Measurements from ENCODE around the gene PIM3. TPM values are rescaled to one million over a fixed set of nuclear protein-coding genes. Genes with fewer than 3 reads are reported as not detected.

PIM3 gene
- total RNA-seq, 1 donor from 2014 or later, result 97.2 TPM

DNA sequence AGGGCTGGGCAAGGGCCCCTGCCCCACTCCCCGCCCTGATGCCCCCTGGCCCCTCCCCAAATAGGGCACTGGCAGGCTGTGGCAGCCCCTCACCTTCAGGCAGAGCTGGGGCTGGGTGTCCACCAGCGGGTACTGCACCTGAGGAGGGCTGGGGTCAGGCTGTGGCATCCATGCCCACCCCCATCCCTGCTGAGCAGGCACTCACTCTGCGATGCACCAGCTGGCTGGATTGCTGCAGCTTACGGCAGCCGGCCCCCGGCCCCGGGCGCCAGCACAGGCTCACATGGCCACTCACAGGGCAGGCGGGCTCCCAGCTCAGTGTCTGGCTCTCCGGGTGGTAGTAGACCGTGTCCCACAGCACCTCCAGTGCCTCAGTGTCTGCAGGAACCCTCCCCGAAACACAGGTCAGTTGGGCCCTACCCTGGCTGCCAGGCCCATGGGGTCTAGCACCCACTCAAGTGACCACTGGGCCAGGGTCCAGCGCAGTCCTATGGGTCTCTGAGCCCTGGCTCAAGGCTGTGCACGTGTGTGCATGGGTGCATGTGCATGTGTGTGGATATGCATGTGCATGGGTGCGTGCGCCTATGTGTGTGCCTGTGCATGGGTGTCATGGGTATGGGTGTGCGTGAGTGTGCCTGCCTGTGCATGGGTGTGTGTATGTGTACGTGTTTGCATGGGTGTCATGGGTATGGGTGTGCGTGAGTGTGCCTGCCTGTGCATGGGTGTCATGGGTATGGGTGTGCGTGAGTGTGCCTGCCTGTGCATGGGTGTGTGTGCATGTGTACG lies 37.6 kb downstream of the PIM3 start:
- peak; percentile 64 to 79 for DNase-seq (ENCODE audit: extremely low spot score in 2 of 2)
- no peak for TF ChIP-seq POLR2AphosphoS5 (IDR thresholded peaks at IDR 0.05; ENCODE audit: insufficient read depth in 1 of 2, low read depth in 1 of 2)
- TF ChIP-seq CTCF (IDR thresholded peaks at IDR 0.05), result no peak
- intact Hi-C loops (cut with DNase I), result no loop called here

DNA sequence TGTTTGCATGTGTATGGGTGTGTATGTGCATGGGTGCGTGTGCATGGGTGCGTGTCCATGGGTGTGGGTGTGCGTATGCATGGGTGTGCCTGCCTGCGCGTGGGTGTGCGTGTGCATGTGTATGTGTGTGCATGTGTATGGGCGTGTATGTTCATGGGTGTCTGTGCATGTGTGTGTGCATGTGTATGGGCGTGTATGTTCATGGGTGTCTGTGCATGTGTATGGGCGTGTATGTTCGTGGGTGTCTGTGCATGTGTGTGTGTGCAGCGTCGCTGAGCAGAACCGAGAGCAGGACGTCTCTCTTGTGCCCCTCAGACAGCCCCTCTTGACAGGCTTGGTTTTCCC lies 38.1 kb downstream of the PIM3 start:
- Histone ChIP-seq H3K27ac (no peak overlapping the region), H3K36me3 (no peaks in the 10 kb centered on the region), H3K9me3 (no peaks in the 10 kb centered on the region), H3K4me3 (no peak overlapping the region), H3K27me3 (no peaks in the 10 kb centered on the region), H3K4me1 (peaks cover 3% of the 10 kb centered on the region)
- DNase-seq (ENCODE audit: extremely low spot score in 2 of 2), result no peak
- intact Hi-C loops (cut with DNase I), result no loop called here
- TF ChIP-seq CTCF (IDR thresholded peaks at IDR 0.05) (no peak), POLR2A (IDR thresholded peaks at IDR 0.05) (no peak), POLR2AphosphoS5 (IDR thresholded peaks at IDR 0.05; ENCODE audit: insufficient read depth in 1 of 2, low read depth in 1 of 2) (no peak)

More for the DNA sequence above, 37.6 kb downstream of the PIM3 start:
- H3K27me3 ChIP-seq, result no peaks in the 10 kb centered on the region
- H3K36me3 ChIP-seq, result no peaks in the 10 kb centered on the region
- H3K27ac ChIP-seq, result no peak overlapping the region
- no peak overlapping the region for H3K4me3 ChIP-seq
- H3K4me1 ChIP-seq, result peaks cover 3% of the 10 kb centered on the region
- H3K9me3 ChIP-seq, result no peaks in the 10 kb centered on the region

DNA sequence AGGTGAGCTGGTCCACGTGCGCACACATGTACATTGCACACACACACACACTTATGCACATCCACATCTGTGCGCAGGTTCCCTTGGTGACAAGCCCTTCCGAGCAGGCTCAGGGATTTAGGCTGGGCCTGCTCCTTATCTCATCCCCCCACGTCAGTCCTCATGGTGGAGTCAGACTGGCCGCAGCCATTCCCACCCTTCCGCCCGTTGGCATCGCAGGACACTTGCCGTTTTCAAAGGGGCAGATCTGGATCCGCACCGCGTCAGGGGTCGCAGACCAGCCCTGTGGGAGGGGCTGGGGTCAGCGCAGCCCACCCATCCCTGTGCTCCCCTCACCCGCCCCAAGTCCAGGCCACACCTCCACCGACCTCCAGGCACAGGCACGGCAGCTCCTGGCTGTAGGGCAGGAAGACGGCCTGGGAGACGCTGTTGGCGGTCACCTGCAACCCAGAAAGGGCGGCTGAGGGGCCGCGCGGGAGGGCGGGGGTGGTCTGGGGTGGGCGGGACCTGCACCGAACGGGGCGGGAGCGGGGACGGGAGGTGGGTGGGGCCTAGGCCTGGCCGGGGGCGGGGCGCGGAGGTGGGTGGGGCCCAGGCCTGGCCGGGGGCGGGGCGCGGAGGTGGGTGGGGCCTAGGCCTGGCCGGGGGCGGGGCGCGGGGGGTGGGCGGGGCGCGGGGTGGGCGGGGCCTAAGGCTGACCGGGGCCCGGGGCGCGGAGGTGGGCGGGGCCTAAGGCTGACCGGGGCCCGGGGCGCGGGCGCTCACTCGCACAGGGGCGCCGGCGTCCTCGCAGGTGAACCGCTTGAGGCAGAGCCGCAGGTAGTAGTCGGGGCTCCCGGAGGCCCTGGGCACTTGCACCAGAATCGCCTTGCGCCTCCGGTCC lies 38.7 kb downstream of the PIM3 start:
- Histone ChIP-seq H3K9me3 (no peaks in the 10 kb centered on the region), H3K4me3 (peak overlapping the region in 1 of 2 donors; percentile 19), H3K27me3 (no peaks in the 10 kb centered on the region), H3K27ac (no peak overlapping the region), H3K4me1 (peaks cover 3% of the 10 kb centered on the region), H3K36me3 (no peaks in the 10 kb centered on the region)
- DNase-seq (ENCODE audit: extremely low spot score in 2 of 2), result peak; percentile 69 to 85
- TF ChIP-seq POLR2AphosphoS5 (IDR thresholded peaks at IDR 0.05; ENCODE audit: insufficient read depth in 1 of 2, low read depth in 1 of 2) (no peak), POLR2A (IDR thresholded peaks at IDR 0.05) (no peak), CTCF (IDR thresholded peaks at IDR 0.05) (no peak)
- intact Hi-C loops (cut with DNase I), result no loop called here

- H3K27ac ChIP-seq, result no peak overlapping the region
- no peak for TF ChIP-seq POLR2AphosphoS5 (IDR thresholded peaks at IDR 0.05; ENCODE audit: insufficient read depth in 1 of 2, low read depth in 1 of 2)
- intact Hi-C loops (cut with DNase I), result no loop called here
- peak in 1 of 2 donors; percentile 67 for DNase-seq (ENCODE audit: extremely low spot score in 2 of 2)
- no peaks in the 10 kb centered on the region for H3K27me3 ChIP-seq
- H3K9me3 ChIP-seq, result no peaks in the 10 kb centered on the region
- H3K36me3 ChIP-seq, result no peaks in the 10 kb centered on the region
- peak overlapping the region in 1 of 2 donors; percentile 19 for H3K4me3 ChIP-seq
- H3K4me1 ChIP-seq, result peaks cover 3% of the 10 kb centered on the region
These were observed 39.5 kb downstream of the PIM3 start for GRCh38 chr22:49999946-50000586.

DNA sequence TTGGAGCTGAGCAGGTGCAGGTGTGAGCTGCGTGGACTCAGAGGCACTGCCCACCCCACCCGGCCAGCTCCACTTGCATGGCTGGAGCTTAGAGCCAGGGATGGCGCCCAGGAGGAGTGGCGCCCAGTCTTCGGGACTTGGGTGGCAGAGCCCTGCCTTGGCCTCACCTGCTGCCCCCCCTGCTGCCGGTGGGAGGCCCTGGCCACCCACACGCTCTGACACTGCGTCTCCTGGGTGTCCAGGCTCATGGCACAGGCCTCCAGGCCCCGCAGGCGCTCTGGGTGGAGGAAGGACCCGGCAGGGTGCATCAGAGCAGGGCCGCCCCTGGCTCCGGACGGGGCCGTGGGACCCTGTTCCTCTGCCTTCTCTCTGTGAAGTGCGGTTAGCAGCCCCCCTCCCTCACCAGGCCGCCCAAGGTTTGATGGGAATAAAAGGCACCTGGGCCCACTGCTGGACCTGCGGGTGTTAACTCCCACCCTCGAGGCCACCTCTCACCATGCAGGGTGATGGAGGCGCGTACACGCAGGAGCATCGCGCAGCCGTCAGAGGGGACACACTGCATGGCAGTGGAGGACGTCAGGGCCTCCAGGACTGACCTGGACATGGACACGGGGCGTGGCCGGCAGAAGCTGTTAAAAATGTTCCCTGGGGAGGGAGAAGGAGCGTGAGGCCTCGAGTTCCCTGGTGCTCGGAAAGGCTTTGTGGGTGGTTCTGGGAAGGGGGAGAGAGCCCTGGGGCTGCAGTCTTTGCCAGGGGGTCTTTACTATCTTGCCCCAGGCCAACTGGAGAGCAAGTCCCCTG lies 40.2 kb downstream of the PIM3 start:
- Histone ChIP-seq H3K4me3 (no peak overlapping the region), H3K27ac (no peak overlapping the region), H3K4me1 (peaks cover 3% of the 10 kb centered on the region), H3K9me3 (no peaks in the 10 kb centered on the region), H3K27me3 (no peaks in the 10 kb centered on the region), H3K36me3 (no peaks in the 10 kb centered on the region)
- DNase-seq (ENCODE audit: extremely low spot score in 2 of 2), result peak; percentile 65 to 90
- TF ChIP-seq POLR2A (IDR thresholded peaks at IDR 0.05), result no peak
- TF ChIP-seq POLR2AphosphoS5 (IDR thresholded peaks at IDR 0.05; ENCODE audit: insufficient read depth in 1 of 2, low read depth in 1 of 2), result no peak
- no peak for TF ChIP-seq CTCF (IDR thresholded peaks at IDR 0.05)
- intact Hi-C loops (cut with DNase I), result no loop called here
